PFSK-1 (cell line): Measurements from ENCODE around the gene DDX42.

Experiments used
- FOXP2 ChIP-seq: optimal IDR thresholded peaks from 2 replicates; pipeline ENCODE3; 2011; ENCODE audit warnings: borderline replicate concordance, control low read depth, inconsistent platforms; ENCODE audit not compliant: insufficient read depth; ENCODE audit errors: extremely low read length, extremely low read depth
- POLR2AphosphoS5 ChIP-seq: IDR thresholded peaks from 2 replicates; pipeline ENCODE4 v1.6.1; 2012; ENCODE audit warnings: low read depth, mild to moderate bottlenecking, control low read depth, low read length, moderate library complexity
- SIN3A ChIP-seq: IDR thresholded peaks from 2 replicates; pipeline ENCODE4 v1.6.1; 2012; ENCODE audit warnings: mild to moderate bottlenecking, low read length, moderate library complexity, borderline replicate concordance; ENCODE audit not compliant: insufficient read depth
- TAF1 ChIP-seq: IDR thresholded peaks from 2 replicates; pipeline ENCODE4 v1.6.1; 2012; ENCODE audit warnings: low read length, control low read depth, borderline replicate concordance; ENCODE audit not compliant: insufficient read depth
- TF ChIP-seq, protein P1 (sequence below), 2 experiments: IDR thresholded peaks; 2 replicates each; pipeline versions ENCODE4 v1.6.1 to v1.8.0; 2011 to 2012; ENCODE audit warnings: low read depth in 2 of 2, low read length in 2 of 2, control low read depth in 1 of 2, inconsistent platforms in 1 of 2, mild to moderate bottlenecking in 1 of 2, moderate library complexity in 1 of 2; ENCODE audit not compliant: insufficient read depth in 1 of 2

The DDX42 gene

DNA sequence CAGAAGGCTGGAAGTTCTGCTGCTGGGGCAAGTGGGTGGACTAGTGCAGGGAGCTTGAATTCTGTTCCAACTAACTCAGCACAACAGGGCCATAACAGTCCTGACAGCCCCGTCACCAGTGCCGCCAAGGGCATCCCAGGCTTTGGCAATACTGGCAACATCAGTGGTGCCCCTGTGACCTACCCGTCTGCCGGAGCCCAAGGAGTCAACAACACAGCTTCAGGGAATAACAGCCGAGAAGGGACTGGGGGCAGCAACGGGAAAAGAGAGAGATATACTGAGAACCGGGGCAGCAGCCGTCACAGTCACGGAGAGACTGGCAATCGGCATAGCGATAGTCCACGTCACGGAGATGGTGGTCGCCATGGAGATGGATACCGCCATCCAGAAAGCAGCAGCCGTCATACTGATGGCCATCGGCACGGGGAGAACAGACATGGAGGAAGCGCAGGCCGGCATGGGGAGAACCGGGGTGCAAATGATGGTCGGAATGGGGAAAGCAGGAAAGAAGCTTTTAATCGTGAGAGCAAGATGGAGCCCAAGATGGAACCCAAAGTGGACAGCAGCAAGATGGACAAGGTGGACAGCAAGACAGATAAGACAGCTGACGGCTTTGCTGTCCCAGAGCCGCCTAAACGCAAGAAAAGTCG lies 43.9 kb downstream of the DDX42 start:
- TF ChIP-seq, protein P1, sequence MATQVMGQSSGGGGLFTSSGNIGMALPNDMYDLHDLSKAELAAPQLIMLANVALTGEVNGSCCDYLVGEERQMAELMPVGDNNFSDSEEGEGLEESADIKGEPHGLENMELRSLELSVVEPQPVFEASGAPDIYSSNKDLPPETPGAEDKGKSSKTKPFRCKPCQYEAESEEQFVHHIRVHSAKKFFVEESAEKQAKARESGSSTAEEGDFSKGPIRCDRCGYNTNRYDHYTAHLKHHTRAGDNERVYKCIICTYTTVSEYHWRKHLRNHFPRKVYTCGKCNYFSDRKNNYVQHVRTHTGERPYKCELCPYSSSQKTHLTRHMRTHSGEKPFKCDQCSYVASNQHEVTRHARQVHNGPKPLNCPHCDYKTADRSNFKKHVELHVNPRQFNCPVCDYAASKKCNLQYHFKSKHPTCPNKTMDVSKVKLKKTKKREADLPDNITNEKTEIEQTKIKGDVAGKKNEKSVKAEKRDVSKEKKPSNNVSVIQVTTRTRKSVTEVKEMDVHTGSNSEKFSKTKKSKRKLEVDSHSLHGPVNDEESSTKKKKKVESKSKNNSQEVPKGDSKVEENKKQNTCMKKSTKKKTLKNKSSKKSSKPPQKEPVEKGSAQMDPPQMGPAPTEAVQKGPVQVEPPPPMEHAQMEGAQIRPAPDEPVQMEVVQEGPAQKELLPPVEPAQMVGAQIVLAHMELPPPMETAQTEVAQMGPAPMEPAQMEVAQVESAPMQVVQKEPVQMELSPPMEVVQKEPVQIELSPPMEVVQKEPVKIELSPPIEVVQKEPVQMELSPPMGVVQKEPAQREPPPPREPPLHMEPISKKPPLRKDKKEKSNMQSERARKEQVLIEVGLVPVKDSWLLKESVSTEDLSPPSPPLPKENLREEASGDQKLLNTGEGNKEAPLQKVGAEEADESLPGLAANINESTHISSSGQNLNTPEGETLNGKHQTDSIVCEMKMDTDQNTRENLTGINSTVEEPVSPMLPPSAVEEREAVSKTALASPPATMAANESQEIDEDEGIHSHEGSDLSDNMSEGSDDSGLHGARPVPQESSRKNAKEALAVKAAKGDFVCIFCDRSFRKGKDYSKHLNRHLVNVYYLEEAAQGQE (IDR thresholded peaks at IDR 0.05; ENCODE audit: insufficient read depth in 1 of 2, low read depth in 2 of 2, low read length in 2 of 2) = no peak
- TF ChIP-seq POLR2AphosphoS5 (peak; percentile 50; the same call in 1 of the 2 replicates), FOXP2 (no peak), TAF1 (no peak), SIN3A (no peak)

DNA sequence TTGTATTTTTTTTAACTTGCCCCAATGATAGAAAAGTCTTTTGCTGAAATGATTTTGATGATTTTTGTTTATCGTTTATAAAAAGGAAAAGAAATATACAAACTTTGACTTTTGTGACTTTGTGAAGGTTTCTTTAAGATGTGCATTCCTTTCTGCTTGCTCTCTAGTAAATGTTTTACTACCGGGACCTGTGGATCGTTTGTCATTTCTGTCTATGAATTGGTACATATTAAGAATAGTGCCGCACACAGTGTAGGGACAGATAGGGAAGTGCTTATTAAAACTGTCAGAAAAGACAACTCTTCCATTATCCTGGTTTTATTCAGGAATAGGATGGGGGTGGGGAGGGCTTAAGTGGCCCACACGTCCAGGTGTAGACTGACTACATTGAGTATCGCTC lies 45.2 kb downstream of the DDX42 start:
- TF ChIP-seq SIN3A (no peak), FOXP2 (no peak)

DNA sequence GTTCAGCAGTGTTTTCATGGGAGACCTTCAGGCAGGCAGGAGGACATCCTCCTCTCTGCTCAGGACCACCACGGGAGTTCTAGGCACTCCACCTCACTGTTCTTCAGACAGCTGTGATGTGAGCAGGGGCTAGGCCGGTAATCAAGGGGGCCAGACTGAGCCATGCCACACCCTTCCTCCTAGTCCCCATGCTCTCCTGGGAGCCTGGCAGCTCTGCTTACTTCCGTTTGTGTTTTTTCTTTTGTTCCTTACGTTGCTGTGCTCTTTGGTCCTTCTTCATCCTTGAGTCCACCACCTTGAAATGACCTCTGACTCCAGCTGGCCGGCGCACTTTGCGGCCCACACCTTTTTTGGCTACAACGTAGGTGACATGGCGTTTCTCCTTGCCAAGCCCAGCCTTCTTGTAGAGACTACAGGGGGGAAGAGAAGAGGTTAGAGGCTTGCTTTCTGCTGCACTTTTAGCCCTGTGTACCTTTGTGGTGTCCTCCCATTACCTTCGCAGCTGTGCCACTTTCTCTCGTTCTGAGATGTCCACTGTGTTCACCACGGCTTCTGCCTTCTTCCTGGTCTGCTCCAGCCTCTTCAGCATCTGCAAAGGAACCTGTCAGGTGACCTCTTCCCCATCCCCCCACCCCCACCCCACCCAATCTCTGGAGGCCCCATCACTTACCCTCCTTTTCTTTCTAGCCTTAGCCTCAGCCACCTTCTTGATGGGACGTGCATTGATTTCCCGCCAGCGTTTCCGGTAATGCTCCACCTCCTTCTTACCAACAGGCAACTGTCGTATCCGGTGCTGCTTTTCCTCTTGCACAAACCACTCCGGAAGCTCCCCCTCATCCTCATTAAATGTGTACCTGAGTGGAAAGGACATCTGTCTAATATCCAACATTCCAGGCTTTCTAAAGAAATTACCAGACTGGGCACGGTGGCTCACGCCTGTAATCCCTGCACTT lies 45.9 kb downstream of the DDX42 start:
- no peak for TF ChIP-seq FOXP2
- no peak for TF ChIP-seq TAF1
- no peak for TF ChIP-seq SIN3A
- 0 out of 2 replicates have a peak, but pooled peaks have one; percentile 45 for TF ChIP-seq POLR2AphosphoS5
- TF ChIP-seq, protein P1 (IDR thresholded peaks at IDR 0.05; ENCODE audit: insufficient read depth in 1 of 2, low read depth in 2 of 2, low read length in 2 of 2) = no peak

DNA sequence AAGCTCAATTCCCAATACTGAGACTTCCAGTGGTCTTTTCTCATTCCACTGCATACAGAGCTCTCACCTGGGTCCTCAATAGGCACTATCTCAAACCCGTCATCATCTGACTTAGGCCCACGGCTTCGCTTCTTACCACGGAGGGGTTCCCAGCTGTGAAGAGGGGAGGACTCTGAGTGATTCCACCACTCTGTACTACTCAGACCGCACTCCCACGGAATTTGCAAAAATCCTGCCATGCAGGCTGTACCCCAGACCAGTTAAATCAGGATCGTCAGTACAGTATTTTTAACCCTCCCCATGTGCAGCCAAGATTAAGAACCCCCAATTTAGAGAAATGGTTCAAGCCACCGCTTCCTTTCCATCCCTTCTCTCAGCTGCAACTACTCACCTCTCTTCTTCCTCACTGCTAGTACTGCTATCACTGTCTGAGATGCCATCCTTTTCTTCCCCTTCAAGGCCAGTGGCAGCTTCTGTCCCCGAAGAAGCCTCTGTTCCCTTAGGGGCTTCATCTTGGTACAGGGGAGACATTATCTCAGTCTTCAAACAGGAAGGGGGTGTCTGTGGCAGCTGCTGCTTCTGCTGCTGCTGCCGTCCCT lies 47.1 kb downstream of the DDX42 start:
- TF ChIP-seq POLR2AphosphoS5 (no peak; the same call in 1 of the 2 replicates), FOXP2 (no peak), SIN3A (no peak), TAF1 (no peak)
- TF ChIP-seq, protein P1 (IDR thresholded peaks at IDR 0.05; ENCODE audit: insufficient read depth in 1 of 2, low read depth in 2 of 2, low read length in 2 of 2) = no peak

DNA sequence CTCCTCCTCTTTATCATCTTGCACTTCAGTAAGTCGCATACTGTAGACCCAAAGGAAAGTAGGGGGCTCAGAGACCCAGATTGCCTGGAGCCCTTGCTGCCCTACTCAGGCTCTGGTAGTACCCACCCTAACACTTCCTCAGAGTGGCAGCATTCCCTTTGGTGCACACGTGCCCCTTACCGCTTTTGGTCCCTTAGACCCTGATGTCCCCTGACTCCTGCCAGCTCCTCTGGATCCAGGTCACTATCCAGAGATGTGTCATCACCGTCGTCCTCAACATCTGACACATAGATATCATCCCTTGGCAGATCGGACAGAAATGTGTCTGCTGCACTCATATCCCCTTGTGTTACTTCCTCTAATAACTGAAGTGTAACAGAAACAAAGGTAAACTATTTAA lies 47.8 kb downstream of the DDX42 start:
- TF ChIP-seq FOXP2 (no peak), SIN3A (no peak), POLR2AphosphoS5 (no peak), TAF1 (no peak)
- TF ChIP-seq, protein P1 (IDR thresholded peaks at IDR 0.05; ENCODE audit: insufficient read depth in 1 of 2, low read depth in 2 of 2, low read length in 2 of 2) = no peak
